H1 (cell line): ENCODE measurements around the gene CDC26. TPM values are rescaled to one million over a fixed set of nuclear protein-coding genes. Genes with fewer than 3 reads are reported as not detected.
A peak's percentile ranks its signal among the peaks of the same experiment; 100 is the strongest.

ENCODE experiments used
- CTCF ChIA-PET: fragments of 300-600 bp; sonication (Branson Sonifier 250); formaldehyde crosslinking; loops from one replicate; lab custom pipeline; 2021; ENCODE audit not compliant: partially characterized antibody; lab: Charles Lee
- POLR2A ChIA-PET: fragments of 300-600 bp; sonication (Branson Sonifier 250); formaldehyde crosslinking; loops from one replicate; lab custom pipeline; 2021; ENCODE audit warnings: inconsistent platforms; ENCODE audit not compliant: partially characterized antibody; lab: Charles Lee
- DNase-seq, 2 experiments: peaks; one replicate each; pipeline versions ENCODE4 v3.0.0 to v3.0.0-alpha.2; 2010 to 2022; ENCODE audit warnings: low spot score in 2 of 2, low read depth in 1 of 2, mixed read lengths in 1 of 2
- FAIRE-seq: peaks from 2 replicates; lab custom pipeline; 2011; peaks lifted over from hg19 to GRCh38; lab: Jason Lieb, UNC
- H2AFZ ChIP-seq: 2 replicates; pipeline ENCODE4 v1.8.1; 2012; ENCODE audit warnings: low read length, inconsistent platforms
- H2AK5ac ChIP-seq: 2 replicates; pipeline ENCODE4 v1.6.1; 2013; ENCODE audit warnings: low read depth, low read length
- H2BK120ac ChIP-seq: replicated peaks from 2 replicates; pipeline ENCODE3; 2013; ENCODE audit warnings: low read depth, low read length, inconsistent platforms
- H2BK12ac ChIP-seq: 2 replicates; pipeline ENCODE4 v1.6.1; 2013; ENCODE audit warnings: low read depth, low read length
- H2BK15ac ChIP-seq: 2 replicates; pipeline ENCODE4 v1.6.1; 2013; ENCODE audit warnings: low read length
- H2BK20ac ChIP-seq: 2 replicates; pipeline ENCODE4 v1.6.1; 2013; ENCODE audit warnings: low read length
- H2BK5ac ChIP-seq: 2 replicates; pipeline ENCODE4 v1.6.1; 2013; ENCODE audit warnings: low read depth, low read length
- H3K14ac ChIP-seq: 2 replicates; pipeline ENCODE4 v1.6.1; 2013; ENCODE audit warnings: inconsistent platforms; ENCODE audit not compliant: insufficient read length
- H3K18ac ChIP-seq: 2 replicates; pipeline ENCODE4 v1.6.1; 2013; ENCODE audit warnings: low read length; ENCODE audit errors: extremely low read depth
- H3K23ac ChIP-seq: 2 replicates; pipeline ENCODE4 v1.6.1; 2013; ENCODE audit warnings: inconsistent platforms; ENCODE audit not compliant: insufficient read length
- H3K23me2 ChIP-seq: 2 replicates; pipeline ENCODE4 v1.6.1; 2013; ENCODE audit warnings: low read depth, low read length
- H3K27ac ChIP-seq: 2 replicates; pipeline ENCODE4 v1.6.1; 2011; ENCODE audit warnings: low read depth, low read length, inconsistent platforms
- H3K27me3 ChIP-seq, 4 experiments: replicated peaks in 1 of 4; 1 replicate in 1 of 4; 2 replicates in 3 of 4; pipeline versions ENCODE4 v1.6.1 to v1.8.1; 2011 to 2013; ENCODE audit warnings: low read length in 3 of 4, mild to moderate bottlenecking in 3 of 4, inconsistent platforms in 2 of 4, mixed read lengths in 2 of 4, moderate library complexity in 1 of 4; ENCODE audit not compliant: control insufficient read depth in 3 of 4, insufficient read depth in 3 of 4; ENCODE audit errors: extremely low read depth in 1 of 4
- H3K36me3 ChIP-seq, 4 experiments: 2 replicates each; pipeline versions ENCODE4 v1.6.1 to v1.8.1; 2011 to 2013; ENCODE audit warnings: mild to moderate bottlenecking in 4 of 4, low read length in 3 of 4, moderate library complexity in 2 of 4, control low read depth in 1 of 4, inconsistent platforms in 1 of 4; ENCODE audit not compliant: insufficient read depth in 4 of 4, control insufficient read depth in 2 of 4
- H3K4ac ChIP-seq: replicated peaks from 2 replicates; pipeline ENCODE3; 2013; ENCODE audit warnings: low read length, low read depth, mixed read lengths, inconsistent platforms; ENCODE audit not compliant: insufficient read length
- H3K4me1 ChIP-seq, 4 experiments: replicated peaks in 1 of 4; 1 replicate in 1 of 4; 2 replicates in 3 of 4; pipeline versions ENCODE4 v1.6.1 to v1.8.1; 2011 to 2013; ENCODE audit warnings: low read length in 3 of 4, inconsistent platforms in 2 of 4, mixed read lengths in 1 of 4; ENCODE audit not compliant: insufficient read depth in 4 of 4, control insufficient read depth in 3 of 4
- H3K4me2 ChIP-seq, 2 experiments: 2 replicates each; pipeline versions ENCODE4 v1.6.1 to v1.8.1; 2011 to 2013; ENCODE audit warnings: low read depth in 2 of 2, low read length in 2 of 2, control low read depth in 1 of 2, inconsistent platforms in 1 of 2, mild to moderate bottlenecking in 1 of 2; ENCODE audit not compliant: insufficient read depth in 1 of 2
- H3K4me3 ChIP-seq, 4 experiments: fragments of 200-600, 300-600 bp in 1 of 4; sonication (generic), shearing (Covaris generic), sonication (Bioruptor Twin) in 1 of 4; 2 replicates each; pipeline versions ENCODE4 v1.5.1 to v1.8.1; 2011 to 2016; ENCODE audit warnings: low read length in 4 of 4, low read depth in 3 of 4, control low read depth in 2 of 4, inconsistent platforms in 2 of 4, mild to moderate bottlenecking in 2 of 4, mixed read lengths in 1 of 4, moderate library complexity in 1 of 4; ENCODE audit not compliant: insufficient read depth in 2 of 4; ENCODE audit errors: extremely low read depth in 1 of 4
- H3K56ac ChIP-seq: replicated peaks from 2 replicates; pipeline ENCODE3; 2013; ENCODE audit warnings: low read depth, mild to moderate bottlenecking, mixed read lengths, low read length, inconsistent platforms; ENCODE audit not compliant: insufficient read length
- H3K79me1 ChIP-seq: 2 replicates; pipeline ENCODE4 v1.6.1; 2013; ENCODE audit warnings: low read depth, low read length, control low read depth
- H3K79me2 ChIP-seq, 2 experiments: 2 replicates each; pipeline versions ENCODE4 v1.6.1 to v1.8.1; 2012 to 2013; ENCODE audit warnings: low read length in 2 of 2, mild to moderate bottlenecking in 2 of 2, inconsistent platforms in 1 of 2; ENCODE audit not compliant: insufficient read depth in 2 of 2, control insufficient read depth in 1 of 2
- H3K9ac ChIP-seq, 4 experiments: replicated peaks in 1 of 4; 1 replicate in 1 of 4; 2 replicates in 3 of 4; pipeline versions ENCODE4 v1.6.1 to v1.8.1; 2011 to 2013; ENCODE audit warnings: low read depth in 3 of 4, low read length in 3 of 4, control low read depth in 2 of 4, mild to moderate bottlenecking in 2 of 4, moderate library complexity in 2 of 4, inconsistent platforms in 1 of 4; ENCODE audit errors: extremely low read depth in 1 of 4
- H3K9me3 ChIP-seq, 2 experiments: 2 replicates each; pipeline versions ENCODE4 v1.6.1 to v1.8.1; 2012 to 2013; ENCODE audit warnings: mild to moderate bottlenecking in 2 of 2, moderate library complexity in 2 of 2, control low read depth in 1 of 2, inconsistent platforms in 1 of 2, low read depth in 1 of 2, low read length in 1 of 2, mixed read lengths in 1 of 2; ENCODE audit not compliant: insufficient read depth in 2 of 2
- H4K20me1 ChIP-seq, 2 experiments: replicated peaks in 1 of 2; 2 replicates each; pipeline versions ENCODE3 to v1.8.1; 2011 to 2013; ENCODE audit warnings: inconsistent platforms in 2 of 2, low read length in 2 of 2, mild to moderate bottlenecking in 1 of 2; ENCODE audit not compliant: insufficient read depth in 2 of 2, control insufficient read depth in 1 of 2
- H4K5ac ChIP-seq: 2 replicates; pipeline ENCODE4 v1.6.1; 2013; ENCODE audit warnings: low read length, low read depth, mixed read lengths, inconsistent platforms; ENCODE audit not compliant: insufficient read length
- H4K8ac ChIP-seq: 2 replicates; pipeline ENCODE4 v1.8.0; 2013; ENCODE audit warnings: mild to moderate bottlenecking, moderate library complexity, low read length, inconsistent platforms; ENCODE audit not compliant: insufficient read depth; ENCODE audit errors: extremely low read depth
- H4K91ac ChIP-seq: replicated peaks from 2 replicates; pipeline ENCODE3; 2013; ENCODE audit warnings: low read length, mixed read lengths, inconsistent platforms; ENCODE audit not compliant: insufficient read length
- BACH1 ChIP-seq: IDR thresholded peaks from 2 replicates; pipeline ENCODE4 v1.6.1; 2012; ENCODE audit warnings: low read length, improper control_type of control experiment
- CHD1 ChIP-seq: IDR thresholded peaks from 2 replicates; pipeline ENCODE4 v1.6.1; 2012; ENCODE audit warnings: low read depth, low read length, improper control_type of control experiment
- CTBP2 ChIP-seq: IDR thresholded peaks from 2 replicates; pipeline ENCODE4 v1.7.0; 2011; ENCODE audit warnings: borderline replicate concordance, mild to moderate bottlenecking, moderate library complexity, mixed read lengths, low read length; ENCODE audit not compliant: insufficient read depth, insufficient read length
- EZH2 ChIP-seq: fragments of 200-600 bp; sonication (generic); IDR thresholded peaks from 2 replicates; pipeline ENCODE4 v1.7.1; 2012; ENCODE audit warnings: low read depth, mild to moderate bottlenecking, moderate library complexity, low read length, inconsistent platforms; ENCODE audit not compliant: severe bottlenecking
- GABPA ChIP-seq: IDR thresholded peaks from 2 replicates; pipeline ENCODE4 v1.6.1; 2011; ENCODE audit warnings: mild to moderate bottlenecking, low read length, moderate library complexity, borderline replicate concordance; ENCODE audit not compliant: insufficient read depth
- HDAC6 ChIP-seq: IDR thresholded peaks from one replicate; pipeline ENCODE4 v1.7.1; 2012; ENCODE audit warnings: low read depth, mild to moderate bottlenecking, inconsistent platforms, low read length, moderate library complexity
- KDM4A ChIP-seq: IDR thresholded peaks from one replicate; pipeline ENCODE4 v1.7.1; 2012; ENCODE audit warnings: low read depth, mild to moderate bottlenecking, moderate library complexity, low read length, inconsistent platforms; ENCODE audit not compliant: severe bottlenecking
- NANOG ChIP-seq: IDR thresholded peaks from 2 replicates; pipeline ENCODE4 v1.6.1; 2011; ENCODE audit warnings: low read length, low read depth, mild to moderate bottlenecking, inconsistent platforms; ENCODE audit not compliant: insufficient read depth, poor library complexity, severe bottlenecking
- POLR2A ChIP-seq, 2 experiments: IDR thresholded peaks; 1 replicate in 1 of 2; 2 replicates in 1 of 2; pipeline ENCODE4 v1.6.1; 2011; ENCODE audit warnings: low read depth in 2 of 2, low read length in 2 of 2, mild to moderate bottlenecking in 2 of 2; ENCODE audit errors: control extremely low read depth in 1 of 2
- RNF2 ChIP-seq: fragments of 200-900, 300-1000 bp; sonication (generic); IDR thresholded peaks from 2 replicates; pipeline ENCODE4 v1.7.1; 2016; ENCODE audit warnings: borderline replicate concordance, low read depth, mild to moderate bottlenecking, antibody characterized with exemption, low read length; ENCODE audit not compliant: poor library complexity, severe bottlenecking; ENCODE audit errors: missing control alignments
- SIN3A ChIP-seq, 2 experiments: IDR thresholded peaks in 1 of 2; conservative IDR thresholded peaks in 1 of 2; 2 replicates each; pipeline ENCODE4 v1.6.1; 2011 to 2012; ENCODE audit warnings: low read length in 2 of 2, improper control_type of control experiment in 1 of 2, low read depth in 1 of 2, mild to moderate bottlenecking in 1 of 2
- SP1 ChIP-seq: IDR thresholded peaks from 2 replicates; pipeline ENCODE4 v1.6.1; 2011; ENCODE audit warnings: low read depth, low read length
- TCF12 ChIP-seq: IDR thresholded peaks from 2 replicates; pipeline ENCODE4 v1.6.1; 2011; ENCODE audit warnings: low read depth, mild to moderate bottlenecking, low read length
- WGBS, 2 experiments: shearing (Covaris generic) in 1 of 2; methylation state at CpG; one replicate each; pipeline versions ENCODE4 v1.1.6 to v1.1.7; 2013 to 2015; ENCODE audit warnings: low lambda C conversion rate in 2 of 2, mixed read lengths in 2 of 2, inconsistent platforms in 1 of 2, low coverage in 1 of 2, missing lambda C conversion rate in 1 of 2; ENCODE audit not compliant: insufficient replicate concordance in 2 of 2, insufficient coverage in 1 of 2, insufficient read length in 1 of 2; ENCODE audit errors: extremely low coverage in 1 of 2, missing lambda C conversion rate in 1 of 2; 5-methylcytosine and 5-hydroxymethylcytosine counted together
- polyA plus RNA-seq, 7 experiments: library from polyadenylated mRNA; depleted of rRNA in 3 of 7; stranded (reverse) in 5 of 7; unstranded in 2 of 7; fragments of >200 nt in 5 of 7; fragments of 200-250 nt in 2 of 7; gene quantifications; 1 replicate in 5 of 7; 2 replicates in 1 of 7; 4 replicates in 1 of 7; pipeline versions ENCODE4 v1.2.1 to v1.2.3, GENCODE V29; 2011 to 2013; ENCODE audit warnings: missing spikeins in 2 of 7, mixed read lengths in 2 of 7
- total RNA-seq: library from RNA; stranded (reverse); fragmentation: NEBNext Ultra II Directional; extraction: Animal tissue kit (Norgen Biotek cat#: 25700); gene quantifications from 2 replicates; pipeline ENCODE4 v1.2.1, GENCODE V29; 2021

Gene CDC26
- total and polyA plus RNA-seq, 2 of the 8 experiments (the other 6 are each of a cell fraction or from before 2014, with no cell fraction given) = 31.5 to 41.9 TPM

DNA sequence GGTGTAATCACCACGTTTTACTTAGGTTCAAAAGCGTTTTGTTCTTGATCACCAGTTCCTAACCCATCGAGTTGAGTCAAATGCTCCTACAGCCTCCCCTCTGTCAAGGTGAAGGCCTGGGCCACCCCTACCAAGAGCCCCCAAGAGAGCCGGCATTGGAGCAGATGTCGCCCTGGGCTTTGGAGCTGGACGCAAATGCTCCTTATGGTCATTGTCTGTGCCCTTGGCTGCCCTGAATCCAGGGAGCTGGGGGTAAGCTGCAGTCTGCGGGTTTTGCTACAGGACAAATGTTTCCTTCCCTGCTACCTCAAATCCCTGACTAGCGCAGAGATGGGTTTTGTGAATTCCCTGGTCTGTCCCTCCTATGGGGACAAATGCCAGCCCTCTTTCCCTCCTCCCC is 22.9 kb upstream of the CDC26 start:
- H3K18ac ChIP-seq = no peak overlapping the region
- FAIRE-seq = no peak
- 85% methylated on average over 8 of the region's 8 CpGs; no CpG with 5 or more reads in 1 of the 2 experiments for WGBS, 2 experiments
- TF ChIP-seq SIN3A (conservative IDR thresholded peaks at IDR 0.05 in 1 of 2, IDR thresholded peaks at IDR 0.05 in 1 of 2; ENCODE audit: low read depth in 1 of 2, low read length in 2 of 2) = no peak
- TF ChIP-seq BACH1 = no peak
- no peak for TF ChIP-seq RNF2
- TF ChIP-seq HDAC6 = no peak
- TF ChIP-seq SP1 = no peak
- no peak for TF ChIP-seq TCF12
- TF ChIP-seq CHD1 = no peak
- TF ChIP-seq EZH2 = no peak
- TF ChIP-seq POLR2A (IDR thresholded peaks at IDR 0.05; ENCODE audit: control extremely low read depth in 1 of 2, low read depth in 2 of 2, low read length in 2 of 2) = no peak
- no peak for TF ChIP-seq KDM4A
- no peak for TF ChIP-seq NANOG
- no peak for TF ChIP-seq GABPA
- no peak for TF ChIP-seq CTBP2

More for the DNA sequence above, 22.9 kb upstream of the CDC26 start:
- H3K23ac ChIP-seq = no peak overlapping the region
- H3K4me2 ChIP-seq = no peak overlapping the region
- DNase-seq = no peak
- H2AK5ac ChIP-seq = no peak overlapping the region
- H3K9ac ChIP-seq = no peak overlapping the region
- no peak overlapping the region for H4K91ac ChIP-seq
- ChIA-PET CTCF (interaction anchor here (1.0 to 3.1 kb wide), 3 partner anchors 11 to 360 kb away, joined by 3 to 16 read pairs (median 4); no protein-coding TSS in a partner anchor), POLR2A (interaction anchor here (2.1 kb wide), 1 partner anchor 22 kb away, joined by 6 read pairs; no protein-coding TSS in a partner anchor)
- H3K4ac ChIP-seq = no peak overlapping the region
- no peak overlapping the region for H3K27ac ChIP-seq
- H3K14ac ChIP-seq = no peak overlapping the region
- H3K4me1 ChIP-seq = 0 out of 7 replicates have a peak, but pooled peaks cover 0 to 4% (median 0%) of the 10 kb centered on the region in 4 experiments
- no peaks in the 10 kb centered on the region for H3K79me2 ChIP-seq
- H2AFZ ChIP-seq = no peak overlapping the region
- peaks cover 0 to 2% (median 0%) of the 10 kb centered on the region in 4 experiments; a peak in 1 of 7 replicates for H3K27me3 ChIP-seq
- H3K36me3 ChIP-seq = peaks cover 0 to 3% (median 2%) of the 10 kb centered on the region in 4 experiments; a peak in 3 of 8 replicates
- 0 out of 2 replicates have a peak overlapping the region, but pooled peaks have one; percentile 53 for H4K8ac ChIP-seq
- H3K9me3 ChIP-seq = no peaks in the 10 kb centered on the region
- no peak overlapping the region for H2BK15ac ChIP-seq
- H4K20me1 ChIP-seq = peaks cover 0 to 2% of the 10 kb centered on the region in 2 experiments
- H3K79me1 ChIP-seq = no peaks in the 10 kb centered on the region
- no peaks in the 10 kb centered on the region for H3K23me2 ChIP-seq
- no peak overlapping the region for H2BK20ac ChIP-seq
- no peak overlapping the region for H3K56ac ChIP-seq
- H3K4me3 ChIP-seq = no peak overlapping the region
- H2BK120ac ChIP-seq = no peak overlapping the region
- no peak overlapping the region for H2BK12ac ChIP-seq
- no peak overlapping the region for H4K5ac ChIP-seq
- no peak overlapping the region for H2BK5ac ChIP-seq
